Measurements from ENCODE around the gene LAIR1. TPM values are rescaled to one million over a fixed set of nuclear protein-coding genes. Genes with fewer than 3 reads are reported as not detected.

LAIR1 gene
- polyA plus RNA-seq, 3 donors: 48.0 to 202 (median 73.8) TPM

- Mint-ChIP-seq H3K4me1 (peaks cover 43% of the 10 kb centered on the region), H3K4me3 (no peak overlapping the region)
- H3K27me3 ChIP-seq (ENCODE audit: control insufficient read depth in 2 of 2, insufficient read depth in 2 of 2, low read length in 2 of 2): no peaks in the 10 kb centered on the region
Measured at GRCh38 chr19:54338521-54338920, 26.2 kb downstream of the LAIR1 start.

GRCh38 chr19:54337858-54338230, 26.9 kb downstream of the LAIR1 start:
- H4K20me1 ChIP-seq (ENCODE audit: insufficient read depth, low read length): no peaks in the 10 kb centered on the region
- no peaks in the 10 kb centered on the region for H3K27me3 ChIP-seq (ENCODE audit: control insufficient read depth in 2 of 2, insufficient read depth in 2 of 2, low read length in 2 of 2)
- H3K9me3 Mint-ChIP-seq: peaks cover 0 to 2% (median 0%) of the 10 kb centered on the region in 7 donors
- H3K9ac ChIP-seq (ENCODE audit: insufficient read depth, low read length, poor library complexity, severe bottlenecking): no peak overlapping the region
- TF ChIP-seq CTCF (IDR thresholded peaks at IDR 0.05): no peak
- H3K9me3 ChIP-seq (replicated peaks in 1 of 2; ENCODE audit: control insufficient read depth in 1 of 2, insufficient read depth in 1 of 2, low read length in 2 of 2): no peaks in the 10 kb centered on the region
- H3K4me1 Mint-ChIP-seq: peaks cover 46% of the 10 kb centered on the region
- H3K36me3 ChIP-seq (replicated peaks in 1 of 2; ENCODE audit: control insufficient read depth in 1 of 2, insufficient read depth in 2 of 2, low read length in 2 of 2): no peaks in the 10 kb centered on the region
- peaks cover 0 to 3% of the 10 kb centered on the region in 2 donors for H3K36me3 Mint-ChIP-seq
- no peak overlapping the region for H3K4me3 ChIP-seq (replicated peaks in 1 of 3; ENCODE audit: low read depth in 2 of 3, low read length in 3 of 3)
- intact Hi-C loops (cut with micrococcal nuclease): loop anchor here in 1 of 2 donors (10.0 kb wide), 1 partner anchor 53 kb away; the partner anchor contains the start of gene LILRB2
- H3K27me3 Mint-ChIP-seq (ENCODE audit: low read depth in 3 of 3): peaks cover 0 to 7% (median 4%) of the 10 kb centered on the region in 3 donors
- no peak overlapping the region for H3K27ac ChIP-seq (ENCODE audit: low read depth in 1 of 2, low read length in 2 of 2)
- WGBS (ENCODE audit: insufficient coverage): 91% methylated on average over 6 of the region's 9 CpGs
- H3K4me2 ChIP-seq (replicated peaks; ENCODE audit: extremely low read depth, low read length, poor library complexity, severe bottlenecking): no peak overlapping the region
- no peak overlapping the region for H3K4me3 Mint-ChIP-seq
- H2AFZ ChIP-seq (ENCODE audit: insufficient read depth, low read depth, low read length, poor library complexity, severe bottlenecking): no peak overlapping the region
- peaks cover 29 to 34% of the 10 kb centered on the region in 2 donors for H3K4me1 ChIP-seq (ENCODE audit: control insufficient read depth in 1 of 2, insufficient read depth in 2 of 2, low read length in 2 of 2)
- peak overlapping the region in 1 of 7 donors; percentile 37 for H3K27ac Mint-ChIP-seq
- no peak for DNase-seq
- H3K79me2 ChIP-seq (ENCODE audit: insufficient read depth, low read length): no peaks in the 10 kb centered on the region

More at GRCh38 chr19:54338521-54338920, 26.2 kb downstream of the LAIR1 start:
- Histone ChIP-seq H3K9me3 (replicated peaks in 1 of 2; ENCODE audit: control insufficient read depth in 1 of 2, insufficient read depth in 1 of 2, low read length in 2 of 2) (no peaks in the 10 kb centered on the region), H3K4me1 (ENCODE audit: control insufficient read depth in 1 of 2, insufficient read depth in 2 of 2, low read length in 2 of 2) (peaks cover 29 to 35% of the 10 kb centered on the region in 2 donors), H3K36me3 (replicated peaks in 1 of 2; ENCODE audit: control insufficient read depth in 1 of 2, insufficient read depth in 2 of 2, low read length in 2 of 2) (no peaks in the 10 kb centered on the region), H2AFZ (ENCODE audit: insufficient read depth, low read depth, low read length, poor library complexity, severe bottlenecking) (no peak overlapping the region), H4K20me1 (ENCODE audit: insufficient read depth, low read length) (no peaks in the 10 kb centered on the region), H3K9ac (ENCODE audit: insufficient read depth, low read length, poor library complexity, severe bottlenecking) (no peak overlapping the region), H3K4me2 (replicated peaks; ENCODE audit: extremely low read depth, low read length, poor library complexity, severe bottlenecking) (no peak overlapping the region), H3K79me2 (ENCODE audit: insufficient read depth, low read length) (no peaks in the 10 kb centered on the region), H3K27ac (ENCODE audit: low read depth in 1 of 2, low read length in 2 of 2) (no peak overlapping the region), H3K4me3 (replicated peaks in 1 of 3; ENCODE audit: low read depth in 2 of 3, low read length in 3 of 3) (no peak overlapping the region)
- TF ChIP-seq CTCF (IDR thresholded peaks at IDR 0.05): no peak
- Mint-ChIP-seq H3K36me3 (peaks cover 0 to 3% of the 10 kb centered on the region in 2 donors), H3K9me3 (peaks cover 0 to 2% (median 0%) of the 10 kb centered on the region in 7 donors), H3K27me3 (ENCODE audit: low read depth in 3 of 3) (peaks cover 0 to 5% (median 2%) of the 10 kb centered on the region in 3 donors), H3K27ac (no peak overlapping the region)
- WGBS (ENCODE audit: insufficient coverage): 88% methylated on average over 1 of the region's 6 CpGs
- intact Hi-C loops (cut with micrococcal nuclease): loop anchor here in 1 of 2 donors (10.0 kb wide), 1 partner anchor 54 kb away; the partner anchor contains the start of gene LILRB2
- DNase-seq: no peak
